ENCODE data around the gene NKAIN2. TPM values are rescaled to one million over a fixed set of nuclear protein-coding genes. Genes with fewer than 3 reads are reported as not detected.

The NKAIN2 gene
- total and polyA plus RNA-seq, 9 of the 15 experiments (the other 6 are each of a cell fraction or from before 2014, with no cell fraction given) = not detected

DNA sequence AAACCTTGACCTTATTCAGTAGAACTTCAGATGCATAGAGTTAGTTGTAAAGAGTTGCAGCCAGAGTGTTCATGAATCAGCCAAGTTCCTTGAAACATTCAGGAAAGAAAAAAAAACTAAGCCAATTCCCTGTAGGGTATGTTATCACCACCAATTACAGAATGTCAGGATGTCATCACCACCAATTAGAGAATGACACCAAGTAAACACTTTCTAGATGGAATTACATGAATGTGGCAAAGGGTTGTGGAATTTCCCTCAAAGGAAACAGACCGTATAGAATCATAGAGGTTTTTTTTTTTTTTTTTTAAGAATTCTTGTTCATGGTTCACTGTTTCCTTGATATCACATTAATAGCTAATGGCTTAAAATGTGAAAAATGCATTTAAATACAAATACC is 686.5 kb downstream of the NKAIN2 start:
- H3K27ac ChIP-seq (ENCODE audit: extremely low read depth, low read depth, low read length) = no peak overlapping the region
- no peaks in the 10 kb centered on the region for H3K36me3 ChIP-seq (ENCODE audit: control insufficient read depth, insufficient read depth, low read length)
- H2AFZ ChIP-seq (ENCODE audit: low read depth, low read length) = no peak overlapping the region
- DNase-seq (ENCODE audit: extremely low read depth in 1 of 4, low spot score in 3 of 4) (no peak), FAIRE-seq (no peak), ATAC-seq (no peak)
- 0% methylated on average over 1 of the region's 1 CpG for WGBS (ENCODE audit: insufficient coverage, low coverage, missing lambda C conversion rate)
- H3K4me2 ChIP-seq (ENCODE audit: insufficient read depth, low read length) = no peak overlapping the region
- H3K4me3 ChIP-seq = no peak overlapping the region
- no peaks in the 10 kb centered on the region for H3K27me3 ChIP-seq (ENCODE audit: control insufficient read depth in 2 of 2, insufficient read depth in 2 of 2, low read length in 2 of 2)
- no peak overlapping the region for H3K9ac ChIP-seq (ENCODE audit: insufficient read depth in 1 of 2, low read depth in 2 of 2, low read length in 2 of 2)
- no peaks in the 10 kb centered on the region for H3K9me1 ChIP-seq (ENCODE audit: control insufficient read depth, insufficient read depth, low read length)
- BruUV-seq (replicated peaks) = no TSS peak
- in situ Hi-C loops (cut with MboI) = no loop called here
- no peak for TF ChIP-seq NR1H2 (CRISPR knock-in tag; IDR thresholded peaks at IDR 0.05)
- TF ChIP-seq ZNF217 (CRISPR knock-in tag; IDR thresholded peaks at IDR 0.05) = no peak
- TF ChIP-seq ZNF274 (IDR thresholded peaks at IDR 0.05; ENCODE audit: borderline replicate concordance, low read depth, low read length) = no peak
- no peak for TF ChIP-seq MEIS2 (IDR thresholded peaks at IDR 0.05; ENCODE audit: partially characterized antibody)
- no peak for TF ChIP-seq ZFPM2 (CRISPR knock-in tag; IDR thresholded peaks at IDR 0.05)
- no peak for TF ChIP-seq TAF9B (IDR thresholded peaks at IDR 0.05; ENCODE audit: partially characterized antibody)
- no peak for TF ChIP-seq MYNN (IDR thresholded peaks at IDR 0.05)
- TF ChIP-seq MYNN (CRISPR knock-in tag; IDR thresholded peaks at IDR 0.05) = no peak
- no peak for TF ChIP-seq ZNF146 (CRISPR knock-in tag; IDR thresholded peaks at IDR 0.05; ENCODE audit: unreplicated experiment)
- TF ChIP-seq, protein P1, sequence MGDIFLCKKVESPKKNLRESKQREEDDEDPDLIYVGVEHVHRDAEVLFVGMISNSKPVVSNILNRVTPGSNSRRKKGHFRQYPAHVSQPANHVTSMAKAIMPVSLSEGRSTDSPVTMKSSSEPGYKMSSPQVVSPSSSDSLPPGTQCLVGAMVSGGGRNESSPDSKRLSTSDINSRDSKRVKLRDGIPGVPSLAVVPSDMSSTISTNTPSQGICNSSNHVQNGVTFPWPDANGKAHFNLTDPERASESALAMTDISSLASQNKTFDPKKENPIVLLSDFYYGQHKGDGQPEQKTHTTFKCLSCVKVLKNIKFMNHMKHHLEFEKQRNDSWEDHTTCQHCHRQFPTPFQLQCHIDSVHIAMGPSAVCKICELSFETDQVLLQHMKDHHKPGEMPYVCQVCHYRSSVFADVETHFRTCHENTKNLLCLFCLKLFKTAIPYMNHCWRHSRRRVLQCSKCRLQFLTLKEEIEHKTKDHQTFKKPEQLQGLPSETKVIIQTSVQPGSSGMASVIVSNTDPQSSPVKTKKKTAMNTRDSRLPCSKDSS (IDR thresholded peaks at IDR 0.05; ENCODE audit: low read depth, partially characterized antibody) = no peak
- intact Hi-C loops (cut with micrococcal nuclease) = no loop called here
- H4K20me1 ChIP-seq (replicated peaks; ENCODE audit: control insufficient read depth, insufficient read depth, low read length) = no peaks in the 10 kb centered on the region
- ChIA-PET POLR2A (no interaction called here), CTCF (ENCODE audit: low intra/inter-chr PET ratio) (no interaction called here)
- no peaks in the 10 kb centered on the region for H3K4me1 ChIP-seq (replicated peaks in 1 of 2; ENCODE audit: control insufficient read depth in 2 of 2, insufficient read depth in 2 of 2, low read length in 2 of 2)
- H3K9me3 ChIP-seq (replicated peaks; ENCODE audit: control insufficient read depth, insufficient read depth, low read depth, low read length) = no peaks in the 10 kb centered on the region
- H3K79me2 ChIP-seq (ENCODE audit: control insufficient read depth, insufficient read depth, low read length) = no peaks in the 10 kb centered on the region
